ENCODE data around the gene PAX5.

The PAX5 gene

GRCh38 chr9:36898431-36899020, 135.5 kb downstream of the PAX5 start:
- no peaks in the 10 kb centered on the region for H3F3A ChIP-seq (ENCODE audit: insufficient read depth, low read length)
- no peaks in the 10 kb centered on the region for H3K9me3 ChIP-seq (replicated peaks; ENCODE audit: insufficient read depth, low read length)
- no peak overlapping the region for H3K4me2 ChIP-seq (ENCODE audit: low read depth, low read length)
- 0 out of 2 replicates have a peak, but pooled peaks cover 6% of the 10 kb centered on the region for H3K27me3 ChIP-seq (replicated peaks; ENCODE audit: insufficient read depth, low read length)
- no peaks in the 10 kb centered on the region for H4K20me1 ChIP-seq (ENCODE audit: insufficient read depth, low read length)
- no peak overlapping the region for H3K4me3 ChIP-seq (ENCODE audit: low read length)
- no peaks in the 10 kb centered on the region for H3K4me1 ChIP-seq (ENCODE audit: low read length)
- H3K9ac ChIP-seq (ENCODE audit: low read length) = no peak overlapping the region
- H2AFZ ChIP-seq (ENCODE audit: low read length) = no peak overlapping the region
- no peaks in the 10 kb centered on the region for H3K79me2 ChIP-seq (ENCODE audit: low read length)
- DNase-seq = no peak
- no peak overlapping the region for H3K27ac ChIP-seq (ENCODE audit: low read length)
- H3K36me3 ChIP-seq (replicated peaks; ENCODE audit: insufficient read depth, low read length) = no peaks in the 10 kb centered on the region
- H3K9me2 ChIP-seq (replicated peaks; ENCODE audit: insufficient read depth, low read length) = no peaks in the 10 kb centered on the region
- no peak for TF ChIP-seq EZH2phosphoT487 (IDR thresholded peaks at IDR 0.05; ENCODE audit: low read length)
- no peak for TF ChIP-seq EZH2 (optimal IDR thresholded peaks at IDR 0.05; ENCODE audit: low read depth, low read length)
- no peak for TF ChIP-seq CTCF (IDR thresholded peaks at IDR 0.05; ENCODE audit: low read length)

GRCh38 chr9:36897478-36897877, 136.6 kb downstream of the PAX5 start:
- Histone ChIP-seq H3K36me3 (replicated peaks; ENCODE audit: insufficient read depth, low read length) (no peaks in the 10 kb centered on the region), H3K4me1 (ENCODE audit: low read length) (no peaks in the 10 kb centered on the region), H2AFZ (ENCODE audit: low read length) (no peak overlapping the region), H3K9me2 (replicated peaks; ENCODE audit: insufficient read depth, low read length) (no peaks in the 10 kb centered on the region), H3K4me2 (ENCODE audit: low read depth, low read length) (no peak overlapping the region), H4K20me1 (ENCODE audit: insufficient read depth, low read length) (no peaks in the 10 kb centered on the region), H3F3A (ENCODE audit: insufficient read depth, low read length) (no peaks in the 10 kb centered on the region), H3K9ac (ENCODE audit: low read length) (no peak overlapping the region), H3K27ac (ENCODE audit: low read length) (no peak overlapping the region), H3K9me3 (replicated peaks; ENCODE audit: insufficient read depth, low read length) (no peaks in the 10 kb centered on the region), H3K79me2 (ENCODE audit: low read length) (no peaks in the 10 kb centered on the region), H3K4me3 (ENCODE audit: low read length) (no peak overlapping the region), H3K27me3 (replicated peaks; ENCODE audit: insufficient read depth, low read length) (0 out of 2 replicates have a peak, but pooled peaks cover 6% of the 10 kb centered on the region)
- TF ChIP-seq CTCF (IDR thresholded peaks at IDR 0.05; ENCODE audit: low read length) (no peak), EZH2phosphoT487 (IDR thresholded peaks at IDR 0.05; ENCODE audit: low read length) (no peak), EZH2 (optimal IDR thresholded peaks at IDR 0.05; ENCODE audit: low read depth, low read length) (no peak)
- DNase-seq = no peak

- no peaks in the 10 kb centered on the region for H3K79me2 ChIP-seq (ENCODE audit: low read length)
- no peaks in the 10 kb centered on the region for H3K9me2 ChIP-seq (replicated peaks; ENCODE audit: insufficient read depth, low read length)
- H3K27ac ChIP-seq (ENCODE audit: low read length) = no peak overlapping the region
- H3K9ac ChIP-seq (ENCODE audit: low read length) = no peak overlapping the region
- DNase-seq = no peak
- 0 out of 2 replicates have a peak, but pooled peaks cover 6% of the 10 kb centered on the region for H3K27me3 ChIP-seq (replicated peaks; ENCODE audit: insufficient read depth, low read length)
- TF ChIP-seq EZH2phosphoT487 (IDR thresholded peaks at IDR 0.05; ENCODE audit: low read length) = no peak
- no peak for TF ChIP-seq CTCF (IDR thresholded peaks at IDR 0.05; ENCODE audit: low read length)
- no peak for TF ChIP-seq EZH2 (optimal IDR thresholded peaks at IDR 0.05; ENCODE audit: low read depth, low read length)
- no peaks in the 10 kb centered on the region for H3F3A ChIP-seq (ENCODE audit: insufficient read depth, low read length)
- H4K20me1 ChIP-seq (ENCODE audit: insufficient read depth, low read length) = no peaks in the 10 kb centered on the region
- no peak overlapping the region for H2AFZ ChIP-seq (ENCODE audit: low read length)
- H3K9me3 ChIP-seq (replicated peaks; ENCODE audit: insufficient read depth, low read length) = no peaks in the 10 kb centered on the region
- H3K4me1 ChIP-seq (ENCODE audit: low read length) = no peaks in the 10 kb centered on the region
- H3K4me3 ChIP-seq (ENCODE audit: low read length) = no peak overlapping the region
- H3K36me3 ChIP-seq (replicated peaks; ENCODE audit: insufficient read depth, low read length) = no peaks in the 10 kb centered on the region
- no peak overlapping the region for H3K4me2 ChIP-seq (ENCODE audit: low read depth, low read length)
These were observed 137.0 kb downstream of the PAX5 start for GRCh38 chr9:36897019-36897418.
